Astrocyte of the hippocampus (primary cell): Measurements from ENCODE around the gene TTBK2.
"Not testable (repeated sequence)": the region's sequence is repeated elsewhere in the genome, so short reads cannot be mapped to it uniquely, and the experiment has no call there.

Experiments used
- DNase-seq: peaks from one replicate; pipeline ENCODE4 v3.0.0; 2011; ENCODE audit warnings: low read depth, low spot score

The TTBK2 gene

GRCh38 chr15:42920519-42921341, at the start of gene TTBK2:
TTBK2 (minus strand) TSS chr15:42920778; CDS start chr15:42878617, 42,161 bp downstream.
- DNase-seq: peak; percentile 100

GRCh38 chr15:42964476-42964875, 43.9 kb upstream of the TTBK2 start:
- DNase-seq: no peak

GRCh38 chr15:42955518-42955917, 34.9 kb upstream of the TTBK2 start:
- no peak for DNase-seq

GRCh38 chr15:42954291-42954690, 33.7 kb upstream of the TTBK2 start:
- no peak for DNase-seq

- DNase-seq: not testable (repeated sequence)
Measured at GRCh38 chr15:42948898-42949297, 28.3 kb upstream of the TTBK2 start.

- no peak for DNase-seq
Measured at GRCh38 chr15:42940527-42940926, 19.9 kb upstream of the TTBK2 start.

- DNase-seq: no peak
Measured at GRCh38 chr15:42939841-42940240, 19.3 kb upstream of the TTBK2 start.

- no peak for DNase-seq
Measured at GRCh38 chr15:42937143-42937542, 16.6 kb upstream of the TTBK2 start.

- no peak for DNase-seq
Measured at GRCh38 chr15:42933886-42934667, 13.5 kb upstream of the TTBK2 start.

GRCh38 chr15:42932833-42933515, 12.4 kb upstream of the TTBK2 start:
- no peak for DNase-seq

GRCh38 chr15:42931702-42932486, 11.3 kb upstream of the TTBK2 start:
- no peak for DNase-seq

GRCh38 chr15:42929306-42929848, 8.8 kb upstream of the TTBK2 start:
- no peak for DNase-seq

- DNase-seq: peak; percentile 48
Measured at GRCh38 chr15:42921342-42921731, 759 bp upstream of the TTBK2 start.

- DNase-seq: peak; percentile 63
Measured at GRCh38 chr15:42919799-42920518, 619 bp downstream of the TTBK2 start.

- no peak for DNase-seq
Measured at GRCh38 chr15:42919308-42919707, 1.3 kb downstream of the TTBK2 start.

GRCh38 chr15:42918047-42918446, 2.5 kb downstream of the TTBK2 start:
- no peak for DNase-seq

GRCh38 chr15:42915654-42916315, 4.8 kb downstream of the TTBK2 start:
- no peak for DNase-seq

GRCh38 chr15:42914728-42915497, 5.7 kb downstream of the TTBK2 start:
- DNase-seq: no peak

- no peak for DNase-seq
Measured at GRCh38 chr15:42911058-42911592, 9.5 kb downstream of the TTBK2 start.
